HG03196 (cell line): Measurements from ENCODE around the gene SCN4B.

ENCODE experiments used
- ATAC-seq: cut with Tn5 transposase; IDR thresholded peaks from one replicate; pipeline ENCODE4 v1.9.1; 2021; ENCODE audit not compliant: unreplicated experiment

The SCN4B gene

GRCh38 chr11:118175031-118175992, 22.7 kb upstream of the SCN4B start:
- ATAC-seq: no peak

- no peak for ATAC-seq
Observed at GRCh38 chr11:118174006-118174567, 21.5 kb upstream of the SCN4B start.

GRCh38 chr11:118172356-118172755, 19.7 kb upstream of the SCN4B start:
- ATAC-seq: no peak

GRCh38 chr11:118171269-118172062, 18.8 kb upstream of the SCN4B start:
- ATAC-seq: no peak

GRCh38 chr11:118170882-118171268, 18.3 kb upstream of the SCN4B start:
- ATAC-seq: no peak

- ATAC-seq: no peak
Observed at GRCh38 chr11:118170231-118170630, 17.6 kb upstream of the SCN4B start.

GRCh38 chr11:118169300-118170140, 16.9 kb upstream of the SCN4B start:
- ATAC-seq: no peak

- no peak for ATAC-seq
Observed at GRCh38 chr11:118168751-118169150, 16.1 kb upstream of the SCN4B start.

- ATAC-seq: no peak
Observed at GRCh38 chr11:118168316-118168715, 15.7 kb upstream of the SCN4B start.

GRCh38 chr11:118167906-118168305, 15.3 kb upstream of the SCN4B start:
- ATAC-seq: no peak

- ATAC-seq: no peak
Observed at GRCh38 chr11:118167253-118167652, 14.6 kb upstream of the SCN4B start.

- no peak for ATAC-seq
Observed at GRCh38 chr11:118166641-118167040, 14.0 kb upstream of the SCN4B start.

- no peak for ATAC-seq
Observed at GRCh38 chr11:118164885-118165284, 12.3 kb upstream of the SCN4B start.

- no peak for ATAC-seq
Observed at GRCh38 chr11:118163494-118163893, 10.9 kb upstream of the SCN4B start.

- ATAC-seq: no peak
Observed at GRCh38 chr11:118162846-118163245, 10.2 kb upstream of the SCN4B start.

GRCh38 chr11:118161786-118162185, 9.2 kb upstream of the SCN4B start:
- no peak for ATAC-seq

- ATAC-seq: no peak
Observed at GRCh38 chr11:118157186-118157895, 4.7 kb upstream of the SCN4B start.

GRCh38 chr11:118156531-118157185, 4.0 kb upstream of the SCN4B start:
- no peak for ATAC-seq

- ATAC-seq: no peak
Observed at GRCh38 chr11:118155776-118156530, 3.3 kb upstream of the SCN4B start.
